Measurements from ENCODE around the gene SEC11A. TPM values are rescaled to one million over a fixed set of nuclear protein-coding genes. Genes with fewer than 3 reads are reported as not detected.
"Not testable (repeated sequence)": the region's sequence is repeated elsewhere in the genome, so short reads cannot be mapped to it uniquely, and the experiment has no call there.

The SEC11A gene
- total RNA-seq, 1 donor, result 44.2 TPM

DNA sequence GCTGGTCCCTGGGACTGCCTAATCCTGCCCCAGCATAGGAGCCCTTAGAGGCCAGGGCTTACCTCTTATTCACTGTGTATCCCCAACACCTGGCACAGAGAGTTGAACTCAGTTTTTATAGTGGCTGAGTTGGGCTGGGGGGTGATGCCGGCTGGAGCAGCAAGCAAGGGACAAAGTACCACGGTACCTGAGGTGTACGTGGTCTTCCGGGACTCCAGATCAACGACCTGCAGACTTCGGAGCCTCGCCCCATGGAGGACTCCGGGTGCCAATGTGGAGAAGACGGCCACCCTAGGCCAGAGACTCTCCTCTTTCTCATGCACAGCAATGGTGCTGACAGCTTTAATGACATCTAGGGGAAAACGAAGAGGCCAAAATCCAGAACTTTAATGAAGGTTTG lies 69.9 kb downstream of the SEC11A start:
- no peak for DNase-seq (ENCODE audit: low read depth in 2 of 3, low spot score in 2 of 3)

- DNase-seq (ENCODE audit: low read depth in 2 of 3, low spot score in 2 of 3), result no peak
Measured at GRCh38 chr15:84645496-84645895, 70.4 kb downstream of the SEC11A start.

- no peak for DNase-seq (ENCODE audit: low read depth in 2 of 3, low spot score in 2 of 3)
Measured at GRCh38 chr15:84643838-84644237, 72.1 kb downstream of the SEC11A start.

- DNase-seq (ENCODE audit: low read depth in 2 of 3, low spot score in 2 of 3), result not testable (repeated sequence)
Measured at GRCh38 chr15:84642640-84643039, 73.3 kb downstream of the SEC11A start.

DNA sequence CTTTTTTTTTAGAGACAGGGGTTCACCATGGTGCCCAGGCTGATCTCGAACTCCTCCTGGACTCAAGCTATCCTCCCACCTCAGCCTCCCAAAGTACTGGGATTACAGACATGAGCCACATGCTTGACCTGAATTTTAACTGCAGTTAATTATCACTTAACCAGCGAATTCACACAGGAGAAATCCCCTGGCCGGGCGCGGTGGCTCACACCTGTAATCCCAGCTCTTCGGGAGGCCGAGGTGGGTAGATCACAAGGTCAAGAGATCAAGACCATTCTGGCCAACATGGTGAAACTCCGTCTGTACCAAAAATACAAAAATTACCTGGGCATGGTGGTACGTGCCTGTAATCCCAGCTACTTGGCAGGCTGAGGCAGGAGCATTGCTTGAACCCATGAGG lies 74.1 kb downstream of the SEC11A start:
- not testable (repeated sequence) for DNase-seq (ENCODE audit: low read depth in 2 of 3, low spot score in 2 of 3)

DNA sequence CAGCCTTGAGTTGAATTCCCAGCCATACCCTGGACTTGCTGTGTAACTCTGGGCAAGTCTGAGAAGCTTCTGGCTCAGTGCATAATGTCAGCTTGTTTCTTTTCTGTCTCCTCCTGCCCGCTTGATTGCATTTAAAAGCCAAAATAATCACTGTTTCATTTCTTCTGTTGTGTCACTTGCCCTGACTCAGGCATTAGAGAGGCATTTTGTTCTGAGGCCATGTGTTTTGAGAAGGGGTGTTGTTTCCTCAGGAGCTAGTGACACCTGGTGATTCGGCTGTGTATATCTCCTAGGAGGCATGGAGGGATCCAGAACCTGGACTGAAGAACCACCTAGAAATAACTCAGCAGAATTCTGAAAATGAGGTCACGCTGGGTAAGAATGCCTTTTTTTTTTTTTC lies 77.8 kb downstream of the SEC11A start:
- peak in 2 of 3 donors; percentile 31 to 43 for DNase-seq (ENCODE audit: low read depth in 2 of 3, low spot score in 2 of 3)

DNA sequence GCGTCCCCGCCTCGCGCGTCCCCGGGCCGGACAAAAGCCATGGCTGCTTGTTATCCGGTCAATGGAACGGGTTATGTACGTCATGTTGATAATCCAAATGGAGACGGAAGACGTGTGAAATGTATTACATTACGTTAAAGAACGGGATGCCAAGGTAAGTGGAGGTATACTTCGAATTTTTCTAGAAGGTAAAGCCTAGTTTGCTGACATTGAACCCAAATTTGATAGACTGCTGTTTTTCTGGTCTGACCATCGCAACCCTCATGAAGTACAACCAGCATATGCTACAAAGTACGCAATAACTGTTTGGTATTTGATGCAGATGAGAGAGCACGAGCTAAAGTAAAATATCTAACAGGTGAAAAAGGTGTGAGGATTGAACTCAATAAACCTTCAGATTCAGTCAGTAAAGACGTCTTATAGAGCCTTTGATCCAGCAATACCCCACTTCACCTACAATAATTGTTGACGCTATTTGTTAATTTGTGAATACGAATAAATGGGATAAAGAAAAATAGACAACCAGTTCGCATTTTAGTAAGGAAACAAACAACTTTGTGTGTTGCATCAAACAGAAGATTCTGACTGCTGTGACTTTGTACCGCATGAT lies 81.6 kb downstream of the SEC11A start:
- no peak for DNase-seq (ENCODE audit: low read depth in 2 of 3, low spot score in 2 of 3)

GRCh38 chr15:84633311-84634227 lies 82.4 kb downstream of the SEC11A start:
- peak; percentile 50 to 72 (median 68) for DNase-seq (ENCODE audit: low read depth in 2 of 3, low spot score in 2 of 3)

- no peak for DNase-seq (ENCODE audit: low read depth in 2 of 3, low spot score in 2 of 3)
Measured at GRCh38 chr15:84631706-84632272, 84.2 kb downstream of the SEC11A start.

DNA sequence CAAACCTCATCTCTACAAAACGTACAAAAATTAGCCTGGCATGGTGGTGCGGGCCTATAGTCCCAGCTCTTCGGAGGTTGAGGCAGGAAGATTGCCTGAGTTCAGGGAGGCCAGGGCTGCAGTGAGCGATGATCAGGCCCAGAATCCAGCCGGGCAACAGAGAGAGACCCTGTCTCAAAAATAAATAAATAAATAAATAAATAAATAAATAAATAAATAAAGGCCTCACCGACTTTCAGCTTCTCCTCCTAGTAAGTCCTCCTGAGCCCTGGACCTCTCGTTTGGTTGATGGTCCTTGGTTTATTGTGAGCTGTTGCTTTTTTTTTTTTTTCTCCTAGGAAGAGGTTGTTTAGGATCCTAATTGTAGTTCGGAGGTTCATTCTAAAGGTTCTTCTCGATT lies 86.9 kb downstream of the SEC11A start:
- DNase-seq (ENCODE audit: low read depth in 2 of 3, low spot score in 2 of 3), result no peak

DNA sequence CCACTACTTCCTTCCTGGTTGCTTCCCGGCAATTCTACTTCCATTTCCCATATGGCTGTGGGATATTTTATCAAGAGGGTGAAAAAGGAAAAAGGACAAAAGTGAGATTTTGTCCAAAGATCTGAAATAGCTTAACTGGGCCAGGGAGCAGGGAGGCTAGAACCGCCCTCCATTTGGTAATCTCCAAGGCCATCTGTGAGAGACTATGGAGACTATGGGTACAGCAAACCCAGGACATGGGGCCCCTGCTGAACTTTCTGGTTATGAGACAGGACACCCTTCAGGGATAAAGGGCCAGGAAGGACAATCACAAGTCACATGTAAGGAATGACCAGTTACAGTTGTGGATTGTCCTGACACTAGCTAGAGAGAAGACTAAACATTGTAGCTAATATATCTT lies 90.8 kb downstream of the SEC11A start:
- DNase-seq (ENCODE audit: low read depth in 2 of 3, low spot score in 2 of 3), result no peak

GRCh38 chr15:84624359-84624758 lies 91.6 kb downstream of the SEC11A start:
- no peak for DNase-seq (ENCODE audit: low read depth in 2 of 3, low spot score in 2 of 3)

DNA sequence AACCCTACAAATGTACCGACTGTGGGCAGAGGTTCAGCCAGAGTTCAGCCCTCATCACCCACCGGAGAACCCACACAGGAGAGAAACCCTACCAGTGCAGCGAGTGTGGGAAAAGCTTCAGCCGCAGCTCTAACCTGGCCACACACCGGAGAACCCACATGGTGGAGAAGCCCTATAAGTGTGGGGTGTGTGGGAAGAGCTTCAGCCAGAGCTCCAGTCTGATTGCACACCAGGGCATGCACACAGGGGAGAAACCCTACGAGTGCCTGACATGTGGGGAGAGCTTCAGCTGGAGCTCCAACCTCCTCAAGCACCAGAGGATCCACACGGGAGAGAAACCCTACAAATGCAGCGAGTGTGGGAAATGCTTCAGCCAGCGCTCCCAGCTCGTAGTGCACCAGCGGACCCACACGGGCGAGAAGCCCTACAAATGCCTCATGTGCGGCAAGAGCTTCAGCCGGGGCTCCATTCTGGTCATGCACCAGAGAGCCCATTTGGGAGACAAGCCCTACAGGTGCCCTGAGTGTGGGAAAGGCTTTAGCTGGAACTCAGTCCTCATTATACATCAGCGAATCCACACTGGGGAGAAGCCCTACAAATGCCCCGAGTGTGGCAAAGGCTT lies 94.5 kb downstream of the SEC11A start:
- DNase-seq (ENCODE audit: low read depth in 2 of 3, low spot score in 2 of 3), result no peak

DNA sequence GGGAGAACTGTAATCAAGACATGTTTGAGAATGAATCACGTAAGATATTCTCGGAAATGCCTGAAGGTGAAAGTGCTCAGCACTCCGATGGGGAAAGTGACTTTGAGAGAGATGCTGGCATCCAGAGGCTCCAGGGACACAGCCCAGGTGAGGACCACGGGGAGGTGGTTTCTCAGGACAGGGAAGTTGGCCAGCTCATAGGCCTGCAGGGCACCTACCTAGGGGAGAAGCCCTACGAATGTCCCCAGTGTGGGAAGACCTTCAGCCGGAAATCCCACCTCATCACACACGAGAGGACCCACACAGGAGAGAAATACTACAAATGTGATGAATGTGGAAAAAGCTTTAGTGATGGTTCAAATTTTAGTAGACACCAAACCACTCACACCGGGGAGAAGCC lies 95.3 kb downstream of the SEC11A start:
- DNase-seq (ENCODE audit: low read depth in 2 of 3, low spot score in 2 of 3), result no peak

Other genes starting within 250 kb of the SEC11A start
- 14.3 TPM for gene ZSCAN2, start 115.1 kb downstream of the SEC11A start, total RNA-seq
- gene WDR73, start 61.9 kb downstream of the SEC11A start, total RNA-seq, result 35.5 TPM
- 2.4 TPM for gene NMB, start 57.9 kb downstream of the SEC11A start, total RNA-seq
- gene ZNF592, start 32.5 kb upstream of the SEC11A start, total RNA-seq, result 18.0 TPM
- 0.81 TPM for gene ALPK3, start 101.2 kb upstream of the SEC11A start, total RNA-seq
- gene SLC28A1, start 168.5 kb upstream of the SEC11A start, total RNA-seq, result not detected